PC-9 (cell line): ENCODE data around the gene PCDHAC1. TPM values are rescaled to one million over a fixed set of nuclear protein-coding genes. Genes with fewer than 3 reads are reported as not detected.

Experiments used
- BruUV-seq: library from RNA; stranded (reverse); fragments of 400-500 nt; replicated peaks from 2 replicates; lab custom pipeline; 2021; lab: Mats Ljungman, UMichigan
- CTCF ChIA-PET: fragments of 300-600 bp; sonication (Branson Sonifier 250); formaldehyde crosslinking; loops from one replicate; lab custom pipeline; 2022; ENCODE audit warnings: antibody characterized with exemption; lab: Charles Lee
- POLR2A ChIA-PET: fragments of 300-600 bp; sonication (Branson Sonifier 250); formaldehyde crosslinking; loops from one replicate; lab custom pipeline; 2022; ENCODE audit warnings: antibody characterized with exemption; ENCODE audit not compliant: unreplicated experiment; lab: Charles Lee
- DNase-seq, 2 experiments: peaks; one replicate each; pipeline versions ENCODE4 v3.0.0 to v3.0.0-alpha.2; 2015 to 2022; ENCODE audit warnings: mixed read lengths in 1 of 2
- H2AFZ ChIP-seq: fragments of 200-600 bp; sonication (generic); 2 replicates; pipeline ENCODE4 v1.8.1; 2017; ENCODE audit warnings: antibody characterized with exemption
- H3F3A ChIP-seq: fragments of 200-600 bp; sonication (generic); 2 replicates; pipeline ENCODE4 v1.8.1; 2017; ENCODE audit warnings: antibody characterized with exemption, mild to moderate bottlenecking, low read depth; ENCODE audit not compliant: insufficient read depth
- H3K27ac ChIP-seq: fragments of 200-600 bp; sonication (generic); 2 replicates; pipeline ENCODE4 v1.6.1; 2016; ENCODE audit warnings: mixed run types
- H3K27me3 ChIP-seq: fragments of 200-600 bp; sonication (generic); 2 replicates; pipeline ENCODE4 v1.6.1; 2016; ENCODE audit warnings: low read depth, mixed run types; ENCODE audit not compliant: insufficient read depth
- H3K36me3 ChIP-seq: fragments of 200-600 bp; sonication (generic); 2 replicates; pipeline ENCODE4 v1.6.1; 2016; ENCODE audit warnings: low read depth, mixed run types
- H3K4me1 ChIP-seq: fragments of 200-600 bp; sonication (generic); replicated peaks from 2 replicates; pipeline ENCODE4 v1.6.1; 2016; ENCODE audit warnings: mixed run types; ENCODE audit not compliant: insufficient read depth
- H3K4me2 ChIP-seq: fragments of 200-600 bp; sonication (generic); 2 replicates; pipeline ENCODE4 v1.6.1; 2017; ENCODE audit warnings: mixed run types
- H3K4me3 ChIP-seq: fragments of 200-600 bp; sonication (generic); 2 replicates; pipeline ENCODE4 v1.6.1; 2016; ENCODE audit warnings: mixed run types
- H3K79me2 ChIP-seq: fragments of 200-600 bp; sonication (generic); 2 replicates; pipeline ENCODE4 v1.6.1; 2017; ENCODE audit warnings: low read depth, mixed run types
- H3K9me2 ChIP-seq: fragments of 200-600 bp; sonication (generic); 2 replicates; pipeline ENCODE4 v1.8.1; 2017; ENCODE audit warnings: mild to moderate bottlenecking; ENCODE audit not compliant: insufficient read depth
- H3K9me3 ChIP-seq: fragments of 200-600 bp; sonication (generic); 2 replicates; pipeline ENCODE4 v1.8.1; 2016; ENCODE audit warnings: low read depth; ENCODE audit not compliant: insufficient read depth
- H4K20me1 ChIP-seq: fragments of 200-600 bp; sonication (generic); 2 replicates; pipeline ENCODE4 v1.8.1; 2017; ENCODE audit not compliant: insufficient read depth
- EZH2 ChIP-seq: fragments of 200-600 bp; sonication (generic); IDR thresholded peaks from 2 replicates; pipeline ENCODE4 v1.8.0; 2017; ENCODE audit warnings: antibody characterized with exemption, low read depth
- intact Hi-C: fragments of 100-400 bp; cut with micrococcal nuclease; formaldehyde crosslinking; loops from one replicate; pipeline ENCODE4 v1.10.0; 2022; ENCODE audit not compliant: unreplicated experiment
- total RNA-seq: library from RNA; stranded (reverse); gene quantifications from 2 replicates; pipeline ENCODE4 v1.2.3, GENCODE V29; 2021
- TF ChIP-seq, protein P1 (sequence below): fragments of 200-600 bp; sonication (generic); conservative IDR thresholded peaks from 2 replicates; pipeline ENCODE4 v1.6.1; 2017; ENCODE audit warnings: mixed run types, antibody characterized with exemption, mild to moderate bottlenecking, moderate library complexity

Gene PCDHAC1
- total RNA-seq, 1 experiment from 2014 or later = 0.90 TPM

DNA sequence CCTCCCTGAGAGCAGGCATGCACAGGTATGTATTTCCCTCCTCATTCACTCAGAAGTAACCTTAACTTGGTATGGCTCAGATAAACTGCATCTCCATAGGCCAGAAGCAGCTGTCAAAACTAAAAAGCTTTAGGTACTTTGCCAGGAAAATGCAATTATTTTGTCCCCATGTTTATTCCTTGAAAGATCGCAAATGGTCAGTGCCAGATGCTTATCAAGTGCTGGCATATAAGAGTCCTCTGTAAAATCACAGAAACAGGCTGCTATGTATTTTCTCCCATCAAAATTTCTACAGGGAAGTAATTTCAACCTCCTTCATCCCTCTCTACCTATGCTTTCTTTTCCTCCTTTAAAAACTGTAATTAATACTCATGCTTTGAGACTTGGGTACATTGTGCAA, 52.9 kb downstream of the PCDHAC1 start:
- no peak for DNase-seq
- Histone ChIP-seq H3K9me2 (no peaks in the 10 kb centered on the region), H3K79me2 (no peaks in the 10 kb centered on the region), H3F3A (no peaks in the 10 kb centered on the region), H3K4me2 (no peak overlapping the region), H3K27ac (no peak overlapping the region), H3K9me3 (no peaks in the 10 kb centered on the region), H3K27me3 (no peaks in the 10 kb centered on the region), H3K4me3 (no peak overlapping the region), H2AFZ (no peak overlapping the region), H4K20me1 (no peaks in the 10 kb centered on the region), H3K4me1 (no peaks in the 10 kb centered on the region), H3K36me3 (no peaks in the 10 kb centered on the region)
- no TSS peak for BruUV-seq
- POLR2A ChIA-PET = no interaction called here
- TF ChIP-seq, protein P1, sequence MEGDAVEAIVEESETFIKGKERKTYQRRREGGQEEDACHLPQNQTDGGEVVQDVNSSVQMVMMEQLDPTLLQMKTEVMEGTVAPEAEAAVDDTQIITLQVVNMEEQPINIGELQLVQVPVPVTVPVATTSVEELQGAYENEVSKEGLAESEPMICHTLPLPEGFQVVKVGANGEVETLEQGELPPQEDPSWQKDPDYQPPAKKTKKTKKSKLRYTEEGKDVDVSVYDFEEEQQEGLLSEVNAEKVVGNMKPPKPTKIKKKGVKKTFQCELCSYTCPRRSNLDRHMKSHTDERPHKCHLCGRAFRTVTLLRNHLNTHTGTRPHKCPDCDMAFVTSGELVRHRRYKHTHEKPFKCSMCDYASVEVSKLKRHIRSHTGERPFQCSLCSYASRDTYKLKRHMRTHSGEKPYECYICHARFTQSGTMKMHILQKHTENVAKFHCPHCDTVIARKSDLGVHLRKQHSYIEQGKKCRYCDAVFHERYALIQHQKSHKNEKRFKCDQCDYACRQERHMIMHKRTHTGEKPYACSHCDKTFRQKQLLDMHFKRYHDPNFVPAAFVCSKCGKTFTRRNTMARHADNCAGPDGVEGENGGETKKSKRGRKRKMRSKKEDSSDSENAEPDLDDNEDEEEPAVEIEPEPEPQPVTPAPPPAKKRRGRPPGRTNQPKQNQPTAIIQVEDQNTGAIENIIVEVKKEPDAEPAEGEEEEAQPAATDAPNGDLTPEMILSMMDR = no peak
- TF ChIP-seq EZH2 = no peak
- intact Hi-C loops = no loop called here
- CTCF ChIA-PET = interaction anchor here (1.2 kb wide), 1 partner anchor 613 kb away, joined by 4 read pairs; no protein-coding TSS in a partner anchor

Other genes starting within 250 kb of the PCDHAC1 start
- 52.0 and 64.3 TPM in 2 replicates for gene HARS1, start 234.9 kb upstream of the PCDHAC1 start, total RNA-seq
- gene HARS2, start 234.8 kb upstream of the PCDHAC1 start, total RNA-seq = 28.8 and 31.1 TPM in 2 replicates
- 53.5 and 60.1 TPM in 2 replicates for gene ZMAT2, start 225.9 kb upstream of the PCDHAC1 start, total RNA-seq
- not detected in 2 replicates for gene PCDHA1, start 140.2 kb upstream of the PCDHAC1 start, total RNA-seq
- gene PCDHA2, start 131.4 kb upstream of the PCDHAC1 start, total RNA-seq = not detected in 2 replicates
- gene PCDHA3, start 125.2 kb upstream of the PCDHAC1 start, total RNA-seq = not detected in 2 replicates
- not detected in 2 replicates for gene PCDHA4, start 119.2 kb upstream of the PCDHAC1 start, total RNA-seq
- not detected in 2 replicates for gene PCDHA5, start 104.7 kb upstream of the PCDHAC1 start, total RNA-seq
- gene PCDHA6, start 98.3 kb upstream of the PCDHAC1 start, total RNA-seq = not detected in 2 replicates
- not detected in 2 replicates for gene PCDHA7, start 92.0 kb upstream of the PCDHAC1 start, total RNA-seq
- not detected in 2 replicates for gene PCDHA8, start 85.1 kb upstream of the PCDHAC1 start, total RNA-seq
- not detected in 2 replicates for gene PCDHA9, start 77.9 kb upstream of the PCDHAC1 start, total RNA-seq
- not detected in 2 replicates for gene PCDHA10, start 70.4 kb upstream of the PCDHAC1 start, total RNA-seq
- not detected in 2 replicates for gene PCDHA11, start 57.3 kb upstream of the PCDHAC1 start, total RNA-seq
- not detected in 2 replicates for gene PCDHA12, start 51.0 kb upstream of the PCDHAC1 start, total RNA-seq
- gene PCDHA13, start 44.2 kb upstream of the PCDHAC1 start, total RNA-seq = not detected in 2 replicates
- 2.8 and 3.4 TPM in 2 replicates for gene PCDHAC2, start 40.2 kb downstream of the PCDHAC1 start, total RNA-seq
- gene PCDHB1, start 125.1 kb downstream of the PCDHAC1 start, total RNA-seq = not detected in 2 replicates
- 2.8 and 4.0 TPM in 2 replicates for gene PCDHB2, start 168.3 kb downstream of the PCDHAC1 start, total RNA-seq
- 0.17 and 0.55 TPM in 2 replicates for gene PCDHB3, start 174.2 kb downstream of the PCDHAC1 start, total RNA-seq
- gene PCDHB4, start 195.5 kb downstream of the PCDHAC1 start, total RNA-seq = 0.09 and 0.13 TPM in 2 replicates
- gene PCDHB5, start 208.9 kb downstream of the PCDHAC1 start, total RNA-seq = not detected in 2 replicates
- gene PCDHB6, start 223.8 kb downstream of the PCDHAC1 start, total RNA-seq = not detected in 2 replicates
- gene PCDHB7, start 246.3 kb downstream of the PCDHAC1 start, total RNA-seq = not detected in 2 replicates